IPS-NIHi7 (cell line): ENCODE data around the gene RNF213.
A peak's percentile ranks its signal among the peaks of the same experiment; 100 is the strongest.
"Not testable (repeated sequence)": the region's sequence is repeated elsewhere in the genome, so short reads cannot be mapped to it uniquely, and the experiment has no call there.

Experiments used
- DNase-seq: peaks from one replicate; pipeline ENCODE4 v3.0.0; 2012; ENCODE audit warnings: mixed read lengths; ENCODE audit errors: extremely low spot score

Gene RNF213

GRCh38 chr17:80224683-80225082, 36.0 kb upstream of the RNF213 start:
- DNase-seq: no peak

DNA sequence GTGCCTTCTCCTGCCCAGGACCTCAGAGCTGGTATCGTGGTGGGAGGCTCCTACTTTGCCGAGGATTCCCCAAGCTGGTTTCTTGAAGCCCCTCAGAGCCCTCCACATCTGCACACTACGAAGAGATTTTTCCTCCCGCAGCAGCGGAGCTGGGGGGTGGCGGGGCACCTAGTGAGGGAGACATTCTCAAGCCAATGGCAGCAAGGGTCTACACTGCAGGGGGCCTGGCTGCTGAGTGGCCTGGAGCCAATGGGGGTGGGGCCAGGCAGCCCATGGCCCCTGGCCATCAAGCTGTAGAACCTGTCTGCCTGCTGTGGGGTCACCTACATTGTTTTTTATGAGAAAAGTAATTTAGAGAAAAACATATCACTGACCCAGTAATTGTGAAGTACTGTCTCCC, 35.4 kb upstream of the RNF213 start:
- peak; percentile 58 for DNase-seq

- no peak for DNase-seq
Measured at GRCh38 chr17:80227156-80227555, 33.5 kb upstream of the RNF213 start.

GRCh38 chr17:80227666-80228065, 33.0 kb upstream of the RNF213 start:
- no peak for DNase-seq

- DNase-seq: no peak
Measured at GRCh38 chr17:80228477-80228876, 32.2 kb upstream of the RNF213 start.

DNA sequence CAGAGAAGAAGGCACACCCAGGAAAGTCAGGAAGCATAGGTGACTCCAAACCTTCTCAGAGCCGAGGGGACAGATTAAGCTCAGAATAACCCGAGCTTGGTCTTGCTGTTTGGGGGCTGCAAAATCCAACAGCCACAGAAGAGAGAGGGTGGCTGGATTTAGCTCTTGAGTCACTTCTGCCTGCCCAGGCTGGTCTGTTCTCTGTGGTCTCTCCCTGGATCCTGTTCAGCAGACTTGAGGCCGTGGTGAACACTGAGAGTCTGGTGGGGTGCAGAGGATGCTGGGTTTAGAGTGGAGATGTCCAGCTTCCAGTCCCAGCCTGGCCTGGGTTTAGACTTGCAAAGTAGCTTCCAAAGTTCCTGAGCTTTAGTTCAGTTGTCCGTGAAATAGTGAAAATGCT, 31.6 kb upstream of the RNF213 start:
- DNase-seq: no peak

DNA sequence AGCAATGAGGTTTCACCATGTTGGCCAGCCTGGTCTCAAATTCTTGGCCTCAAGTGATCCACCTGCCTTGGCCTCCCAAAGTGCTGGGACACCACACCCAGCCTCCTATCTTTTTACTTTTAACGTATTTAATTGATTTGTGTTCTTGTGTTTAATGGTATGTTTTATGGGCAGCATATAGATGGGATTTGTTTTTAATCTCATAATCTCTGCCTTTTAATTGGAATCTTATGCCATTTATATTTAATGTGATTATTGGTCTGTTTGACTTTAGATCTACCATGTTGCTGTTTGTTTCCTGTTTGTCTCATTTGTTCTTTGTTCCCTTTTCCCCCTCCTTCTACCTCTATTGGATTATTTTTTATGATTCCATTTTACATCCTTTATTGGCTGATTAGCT, 28.2 kb upstream of the RNF213 start:
- DNase-seq: no peak

GRCh38 chr17:80233202-80233601, 27.4 kb upstream of the RNF213 start:
- DNase-seq: no peak

DNA sequence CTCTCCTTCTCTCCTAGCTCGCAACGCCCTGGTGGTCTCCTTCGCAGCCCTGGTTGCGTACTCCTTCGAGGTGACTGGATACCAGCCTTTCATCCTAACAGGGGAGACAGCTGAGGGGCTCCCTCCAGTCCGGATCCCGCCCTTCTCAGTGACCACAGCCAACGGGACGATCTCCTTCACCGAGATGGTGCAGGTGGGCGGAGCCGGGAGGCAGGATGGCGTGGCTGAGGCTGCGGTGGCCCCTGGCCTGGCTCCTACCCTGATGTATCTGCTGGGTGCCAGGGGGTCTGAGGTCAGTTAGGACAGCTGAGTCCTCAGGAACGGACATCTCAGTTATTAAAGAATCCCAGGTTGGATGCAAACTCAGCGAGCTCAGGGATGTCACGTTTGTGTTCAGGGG, 23.7 kb upstream of the RNF213 start:
- no peak for DNase-seq

- DNase-seq: no peak
Measured at GRCh38 chr17:80237386-80237785, 23.3 kb upstream of the RNF213 start.

- peak; percentile 4 for DNase-seq
Measured at GRCh38 chr17:80242505-80242904, 18.1 kb upstream of the RNF213 start.

- DNase-seq: peak; percentile 6
Measured at GRCh38 chr17:80243526-80244433, 16.9 kb upstream of the RNF213 start.

- not testable (repeated sequence) for DNase-seq
Measured at GRCh38 chr17:80244448-80244847, 16.2 kb upstream of the RNF213 start.

DNA sequence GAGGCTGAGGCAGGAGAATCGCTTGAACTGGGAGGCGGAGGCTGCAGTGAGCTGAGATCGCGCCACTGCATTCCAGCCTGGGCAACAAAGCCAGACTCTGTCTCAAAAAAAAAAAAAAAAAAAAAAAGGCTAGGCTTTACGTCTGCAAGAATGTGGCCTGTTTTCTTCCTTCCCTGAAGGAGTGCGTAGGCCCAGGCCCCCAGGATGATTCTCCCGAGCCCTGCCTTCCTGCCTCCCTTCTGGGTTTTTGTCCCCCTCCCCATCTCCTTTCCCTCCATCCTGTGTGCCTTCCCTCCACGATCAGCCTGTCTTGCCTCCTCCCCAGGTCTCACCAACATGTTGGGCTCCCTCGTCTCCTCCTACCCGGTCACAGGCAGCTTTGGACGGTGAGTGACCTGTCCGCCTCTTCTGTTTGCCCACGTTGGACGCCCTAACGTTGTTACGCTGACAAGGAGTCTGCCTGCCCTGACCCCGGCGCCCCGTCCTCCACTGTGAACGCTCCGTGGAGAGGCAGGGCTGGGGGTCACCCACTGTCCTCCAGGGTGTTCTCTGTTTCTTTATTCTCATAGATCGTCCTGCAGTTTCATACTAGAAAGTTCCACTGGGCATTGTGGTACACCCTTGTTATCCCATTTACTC, 15.7 kb upstream of the RNF213 start:
- DNase-seq: no peak

GRCh38 chr17:80245566-80246265, 14.9 kb upstream of the RNF213 start:
- DNase-seq: no peak

- no peak for DNase-seq
Measured at GRCh38 chr17:80246266-80246681, 14.4 kb upstream of the RNF213 start.

DNA sequence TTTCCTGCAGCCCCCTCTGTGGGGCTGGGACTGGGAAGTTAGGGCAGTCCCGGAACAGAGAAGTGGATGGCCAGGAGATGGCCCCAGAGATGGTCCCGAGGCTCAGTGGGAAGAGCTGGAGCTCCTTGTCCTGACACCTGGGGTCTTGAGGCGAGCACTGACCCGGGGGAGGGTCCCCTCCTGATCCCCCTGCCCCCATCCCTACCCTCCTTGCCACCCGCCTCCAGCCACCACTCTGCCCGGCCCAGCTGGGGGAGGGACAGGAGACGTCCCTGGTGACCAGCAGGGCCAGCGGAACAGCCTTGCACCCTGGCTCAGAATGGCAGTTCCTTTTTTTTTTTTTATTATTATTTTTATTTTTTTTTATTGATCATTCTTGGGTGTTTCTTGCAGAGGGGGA, 13.9 kb upstream of the RNF213 start:
- no peak for DNase-seq

DNA sequence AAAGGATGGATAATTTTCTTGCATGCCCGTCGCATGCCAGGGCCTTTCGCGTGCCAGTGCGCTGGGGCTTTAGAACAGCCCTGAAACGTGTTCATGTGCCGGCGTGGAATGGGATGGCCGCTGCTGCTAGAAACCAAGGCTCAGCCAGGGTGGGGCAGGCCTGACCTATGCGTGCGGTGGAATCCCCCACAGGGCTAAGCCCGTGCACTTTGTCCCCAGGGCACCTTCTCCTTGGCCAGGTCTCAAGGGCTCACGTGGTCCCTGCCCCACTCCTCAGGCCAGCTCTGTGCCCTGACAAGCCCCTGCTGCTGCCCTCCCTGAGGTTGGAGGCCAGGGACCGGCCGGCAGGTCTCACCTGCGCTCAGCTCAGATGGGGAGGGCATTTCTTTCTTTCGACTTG, 13.1 kb upstream of the RNF213 start:
- DNase-seq: no peak

GRCh38 chr17:80248001-80248893, 12.4 kb upstream of the RNF213 start:
- DNase-seq: peak; percentile 5

DNA sequence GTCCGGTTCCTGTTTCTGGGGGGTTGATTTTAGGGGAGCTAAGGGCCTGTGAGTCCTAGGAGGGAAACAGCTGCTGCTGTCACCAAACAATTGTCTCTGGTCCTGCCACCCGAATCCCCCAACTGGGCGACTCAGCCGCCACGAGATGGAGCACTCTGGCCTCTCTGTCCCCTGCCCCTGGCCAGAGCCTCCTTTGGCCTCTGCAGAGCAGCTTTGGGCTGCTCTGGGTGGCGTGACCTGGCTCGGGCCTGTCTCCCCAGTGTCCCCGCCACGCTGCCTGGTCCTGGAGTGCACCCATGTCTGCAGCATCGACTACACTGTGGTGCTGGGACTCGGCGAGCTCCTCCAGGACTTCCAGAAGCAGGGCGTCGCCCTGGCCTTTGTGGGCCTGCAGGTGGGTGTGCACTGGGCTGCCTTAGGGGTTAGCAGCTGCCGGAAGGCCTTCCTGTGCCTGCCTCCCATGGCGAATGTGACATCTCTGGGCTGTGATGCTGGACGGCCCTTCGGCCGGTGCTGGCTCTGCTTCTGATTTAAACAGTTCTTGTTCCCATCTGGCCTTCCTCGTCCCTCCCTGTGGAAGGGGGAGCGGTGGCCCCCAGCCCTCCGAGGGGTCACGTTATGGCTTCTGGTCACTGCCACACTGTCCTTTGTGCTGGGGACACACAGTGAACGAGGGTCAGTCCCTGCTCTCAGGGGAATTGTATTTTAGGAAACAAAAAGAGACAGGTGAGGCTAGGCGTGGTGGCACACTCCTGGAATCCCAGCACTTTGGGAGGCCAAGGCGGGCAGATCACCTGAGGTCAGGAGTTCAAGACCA, 11.6 kb upstream of the RNF213 start:
- DNase-seq: peak; percentile 4

GRCh38 chr17:80251966-80252365, 8.7 kb upstream of the RNF213 start:
- no peak for DNase-seq
